ENCODE results near the gene OSMR.

Gene OSMR

GRCh38 chr5:38871058-38871605 is 25.3 kb downstream of the OSMR start:
- DNase-seq, result no peak
- TF ChIP-seq POLR2A (IDR thresholded peaks at IDR 0.05; ENCODE audit: low read length) (no peak), GATA1 (IDR thresholded peaks at IDR 0.05; ENCODE audit: low read depth, low read length) (no peak)

DNA sequence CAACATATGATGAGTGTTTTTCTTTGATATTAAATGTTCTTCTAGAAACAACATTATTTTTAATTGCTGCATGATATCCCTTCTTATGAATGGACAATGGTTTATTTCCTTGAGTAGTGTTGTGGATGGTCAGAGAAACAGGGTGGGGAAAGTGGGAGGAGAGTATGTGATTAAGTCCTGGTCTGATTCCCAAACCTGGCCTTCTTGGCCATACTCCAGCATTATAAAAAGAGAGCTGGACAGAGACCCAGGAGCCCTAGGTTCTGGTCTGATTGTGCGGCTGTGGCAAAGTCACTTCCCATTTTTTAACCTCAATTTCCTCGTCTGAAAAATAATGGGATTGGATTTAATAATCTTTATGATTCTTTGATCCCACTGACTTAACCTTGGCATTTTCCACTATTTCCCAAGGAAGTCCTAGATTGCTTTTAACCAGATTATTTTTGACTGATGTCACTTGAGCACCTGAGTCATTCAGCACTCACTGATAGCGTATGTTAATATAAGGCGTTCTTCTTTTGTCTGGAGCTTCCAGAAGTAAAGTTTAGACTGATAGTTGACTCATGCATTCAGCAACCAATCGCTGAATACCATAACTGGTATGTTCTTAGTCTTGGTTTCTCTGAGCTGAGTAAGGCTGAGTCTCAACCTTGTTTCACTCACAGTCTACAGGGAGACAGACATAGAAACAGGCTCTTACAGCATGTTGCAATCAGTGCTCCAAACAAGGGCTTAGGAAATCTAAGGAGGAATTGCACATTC is 26.2 kb downstream of the OSMR start:
- DNase-seq, result no peak

GRCh38 chr5:38872826-38873225 is 27.0 kb downstream of the OSMR start:
- TF ChIP-seq GATA1 (IDR thresholded peaks at IDR 0.05; ENCODE audit: low read depth, low read length), result no peak
- no peak for TF ChIP-seq POLR2A (IDR thresholded peaks at IDR 0.05; ENCODE audit: low read length)
- DNase-seq, result no peak

More for the DNA sequence above, 26.2 kb downstream of the OSMR start:
- TF ChIP-seq POLR2A (IDR thresholded peaks at IDR 0.05; ENCODE audit: low read length), result no peak
- TF ChIP-seq GATA1 (IDR thresholded peaks at IDR 0.05; ENCODE audit: low read depth, low read length), result no peak

- no peak for DNase-seq
- TF ChIP-seq POLR2A (IDR thresholded peaks at IDR 0.05; ENCODE audit: low read length) (no peak), GATA1 (IDR thresholded peaks at IDR 0.05; ENCODE audit: low read depth, low read length) (no peak)
These were observed 29.2 kb downstream of the OSMR start for GRCh38 chr5:38874948-38875456.

- TF ChIP-seq POLR2A (IDR thresholded peaks at IDR 0.05; ENCODE audit: low read length) (no peak), GATA1 (IDR thresholded peaks at IDR 0.05; ENCODE audit: low read depth, low read length) (no peak)
- DNase-seq, result no peak
These were observed 32.7 kb downstream of the OSMR start for GRCh38 chr5:38878391-38879077.

GRCh38 chr5:38879078-38879460 is 33.3 kb downstream of the OSMR start:
- no peak for DNase-seq
- TF ChIP-seq GATA1 (IDR thresholded peaks at IDR 0.05; ENCODE audit: low read depth, low read length) (no peak), POLR2A (IDR thresholded peaks at IDR 0.05; ENCODE audit: low read length) (no peak)

- TF ChIP-seq POLR2A (IDR thresholded peaks at IDR 0.05; ENCODE audit: low read length) (no peak), GATA1 (IDR thresholded peaks at IDR 0.05; ENCODE audit: low read depth, low read length) (no peak)
These were observed 38.0 kb downstream of the OSMR start for GRCh38 chr5:38883842-38884241.

GRCh38 chr5:38885208-38885607 is 39.4 kb downstream of the OSMR start:
- TF ChIP-seq POLR2A (IDR thresholded peaks at IDR 0.05; ENCODE audit: low read length) (no peak), GATA1 (IDR thresholded peaks at IDR 0.05; ENCODE audit: low read depth, low read length) (no peak)
- DNase-seq, result no peak

More at GRCh38 chr5:38883842-38884241, 38.0 kb downstream of the OSMR start:
- DNase-seq, result no peak

GRCh38 chr5:38888041-38888440 is 42.2 kb downstream of the OSMR start:
- TF ChIP-seq POLR2A (IDR thresholded peaks at IDR 0.05; ENCODE audit: low read length) (no peak), GATA1 (IDR thresholded peaks at IDR 0.05; ENCODE audit: low read depth, low read length) (no peak)
- DNase-seq, result no peak

DNA sequence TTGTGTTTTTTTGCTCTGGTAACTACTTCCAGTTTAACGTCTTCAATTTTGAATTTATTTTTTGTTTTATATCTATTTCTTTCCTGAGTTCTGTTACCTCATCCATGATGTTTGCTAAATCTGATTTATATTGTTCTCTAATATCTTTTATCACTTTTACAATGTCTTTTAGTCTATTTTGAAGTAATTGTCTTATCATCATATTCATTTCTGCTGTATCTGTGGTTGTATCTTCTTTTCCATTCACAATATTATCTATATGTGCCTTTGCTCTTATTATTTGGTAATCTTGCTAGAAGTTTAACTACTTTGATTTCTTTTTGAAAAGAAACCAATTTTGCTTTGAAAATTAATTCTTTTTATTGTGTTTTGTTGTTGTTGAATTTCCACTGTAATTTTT is 43.6 kb downstream of the OSMR start:
- no peak for TF ChIP-seq GATA1 (IDR thresholded peaks at IDR 0.05; ENCODE audit: low read depth, low read length)
- no peak for TF ChIP-seq POLR2A (IDR thresholded peaks at IDR 0.05; ENCODE audit: low read length)

DNA sequence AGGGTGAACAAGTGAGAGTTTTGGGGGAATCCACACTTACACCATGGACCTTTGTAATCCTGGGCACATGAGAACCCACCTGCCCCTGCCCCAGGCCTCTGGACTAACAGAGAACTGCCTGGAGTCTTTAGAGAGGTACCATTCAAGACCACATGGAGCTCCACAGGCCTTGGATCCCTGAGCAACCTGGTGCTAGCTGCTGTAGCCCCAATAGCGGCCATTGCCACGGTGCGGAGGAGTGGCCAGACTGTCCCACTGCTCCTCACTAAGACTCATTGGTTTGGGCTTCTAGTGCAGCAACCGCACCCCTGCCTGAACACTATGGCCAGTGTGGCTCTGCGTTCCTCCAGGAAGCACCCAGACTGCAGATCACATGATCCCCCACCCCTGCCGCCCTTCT is 45.8 kb downstream of the OSMR start:
- DNase-seq, result no peak
- no peak for TF ChIP-seq POLR2A (IDR thresholded peaks at IDR 0.05; ENCODE audit: low read length)
- no peak for TF ChIP-seq GATA1 (IDR thresholded peaks at IDR 0.05; ENCODE audit: low read depth, low read length)

More for the DNA sequence above, 43.6 kb downstream of the OSMR start:
- no peak for DNase-seq

GRCh38 chr5:38892363-38892762 is 46.6 kb downstream of the OSMR start:
- TF ChIP-seq GATA1 (IDR thresholded peaks at IDR 0.05; ENCODE audit: low read depth, low read length) (no peak), POLR2A (IDR thresholded peaks at IDR 0.05; ENCODE audit: low read length) (no peak)
- DNase-seq, result no peak

DNA sequence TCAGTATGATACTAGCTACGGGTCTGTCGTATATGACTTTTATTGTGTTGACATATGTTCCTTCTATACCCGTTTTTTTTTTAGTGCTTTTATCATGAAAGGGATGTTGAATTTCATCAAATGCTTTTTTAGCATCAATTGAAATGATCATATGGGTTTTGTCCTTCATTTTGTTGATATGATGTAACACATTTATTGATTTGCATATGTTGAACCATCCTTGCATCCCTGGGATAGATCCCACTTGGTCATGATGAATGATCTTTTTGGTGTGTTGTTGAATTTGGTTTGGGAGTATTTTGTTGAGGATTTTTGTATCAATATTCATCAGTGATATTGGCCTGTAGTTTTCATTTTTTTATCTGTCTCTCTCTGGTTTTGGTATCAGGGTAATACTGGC is 50.9 kb downstream of the OSMR start:
- no peak for DNase-seq
- TF ChIP-seq GATA1 (IDR thresholded peaks at IDR 0.05; ENCODE audit: low read depth, low read length) (no peak), POLR2A (IDR thresholded peaks at IDR 0.05; ENCODE audit: low read length) (no peak)

GRCh38 chr5:38899936-38900335 is 54.1 kb downstream of the OSMR start:
- TF ChIP-seq GATA1 (IDR thresholded peaks at IDR 0.05; ENCODE audit: low read depth, low read length), result no peak
- TF ChIP-seq POLR2A (IDR thresholded peaks at IDR 0.05; ENCODE audit: low read length), result no peak
- DNase-seq, result no peak

Measured in erythroblast (primary cell).